Measurements from ENCODE around the gene RMC1.

Gene RMC1

DNA sequence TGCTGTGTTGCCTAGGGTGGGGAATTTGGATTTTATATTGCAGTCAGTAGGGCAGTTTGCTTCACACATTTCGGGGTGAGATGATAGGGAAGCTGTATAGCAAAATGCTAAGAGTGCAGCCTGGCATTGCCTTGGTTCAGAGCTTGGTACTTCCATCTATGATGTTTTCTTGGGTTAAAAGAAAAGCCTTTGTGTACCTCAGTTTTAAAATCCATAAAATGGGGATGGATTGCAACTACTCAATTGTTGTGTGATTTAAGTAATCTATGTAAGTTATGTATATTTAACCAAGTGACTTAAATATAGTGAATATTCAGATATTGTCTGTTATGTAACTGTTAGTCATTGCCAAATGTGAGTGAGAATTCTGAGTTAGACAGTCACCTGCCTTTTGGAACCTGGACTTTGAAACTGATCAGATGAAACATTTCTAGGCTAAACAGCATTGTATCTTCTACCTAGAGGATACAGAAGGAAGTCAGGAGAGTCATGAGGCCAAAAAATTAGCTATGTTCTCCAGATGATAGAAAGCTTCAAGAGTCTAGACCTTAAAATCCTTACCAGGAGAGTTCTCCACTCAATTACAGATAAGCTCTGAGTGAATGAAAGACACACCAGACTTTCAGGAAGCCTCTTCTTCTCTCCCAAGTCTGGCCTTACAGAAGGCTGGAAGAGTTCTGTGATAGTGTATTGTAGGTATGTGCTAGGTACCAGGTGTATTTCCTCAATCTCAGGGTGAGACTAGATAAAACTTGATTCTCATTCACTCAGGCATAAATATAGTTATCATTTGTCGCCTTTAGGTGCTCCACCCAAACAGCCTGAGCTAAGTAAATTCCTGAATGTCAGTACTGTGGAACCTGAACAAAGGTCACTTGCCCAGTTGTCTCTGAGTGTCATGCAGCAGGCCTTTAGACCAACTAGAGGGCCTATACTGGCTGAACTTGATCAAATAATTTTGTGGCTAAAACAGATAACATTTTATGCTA, 42.7 kb upstream of the RMC1 start:
- peaks cover 31% of the 10 kb centered on the region for H3K36me3 ChIP-seq (replicated peaks)
- H3K4me3 ChIP-seq (ENCODE audit: low read depth, low read length), result no peak overlapping the region
- H3K27ac ChIP-seq, result no peak overlapping the region
- no peak for DNase-seq
- no peaks in the 10 kb centered on the region for H3K27me3 ChIP-seq (replicated peaks)
- TF ChIP-seq, protein P1, sequence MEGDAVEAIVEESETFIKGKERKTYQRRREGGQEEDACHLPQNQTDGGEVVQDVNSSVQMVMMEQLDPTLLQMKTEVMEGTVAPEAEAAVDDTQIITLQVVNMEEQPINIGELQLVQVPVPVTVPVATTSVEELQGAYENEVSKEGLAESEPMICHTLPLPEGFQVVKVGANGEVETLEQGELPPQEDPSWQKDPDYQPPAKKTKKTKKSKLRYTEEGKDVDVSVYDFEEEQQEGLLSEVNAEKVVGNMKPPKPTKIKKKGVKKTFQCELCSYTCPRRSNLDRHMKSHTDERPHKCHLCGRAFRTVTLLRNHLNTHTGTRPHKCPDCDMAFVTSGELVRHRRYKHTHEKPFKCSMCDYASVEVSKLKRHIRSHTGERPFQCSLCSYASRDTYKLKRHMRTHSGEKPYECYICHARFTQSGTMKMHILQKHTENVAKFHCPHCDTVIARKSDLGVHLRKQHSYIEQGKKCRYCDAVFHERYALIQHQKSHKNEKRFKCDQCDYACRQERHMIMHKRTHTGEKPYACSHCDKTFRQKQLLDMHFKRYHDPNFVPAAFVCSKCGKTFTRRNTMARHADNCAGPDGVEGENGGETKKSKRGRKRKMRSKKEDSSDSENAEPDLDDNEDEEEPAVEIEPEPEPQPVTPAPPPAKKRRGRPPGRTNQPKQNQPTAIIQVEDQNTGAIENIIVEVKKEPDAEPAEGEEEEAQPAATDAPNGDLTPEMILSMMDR (IDR thresholded peaks at IDR 0.05; ENCODE audit: low read depth, low read length, missing control alignments), result no peak
- in situ Hi-C loops (cut with HindIII; ENCODE audit: low pct_ligation_motif_present, low sequenced_read_pairs), result no loop called here

DNA sequence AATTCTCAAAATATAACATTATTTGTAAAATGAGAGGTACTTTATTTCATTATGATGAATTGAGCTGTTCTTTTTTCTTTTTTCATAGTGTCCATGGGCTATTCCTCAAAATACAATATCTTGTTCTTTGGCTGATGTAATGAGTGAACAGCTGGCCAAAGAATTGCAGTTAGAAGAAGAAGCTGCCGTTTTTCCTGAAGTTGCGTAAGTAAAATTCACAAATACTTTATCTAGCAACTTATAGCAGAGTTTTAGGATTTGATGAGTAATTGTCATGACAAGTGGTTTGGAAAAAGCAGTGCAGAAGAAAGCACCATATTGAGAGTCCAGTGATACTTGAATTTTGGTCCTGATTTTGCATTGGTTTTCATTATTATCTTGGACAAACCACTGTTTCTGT, 40.4 kb upstream of the RMC1 start:
- in situ Hi-C loops (cut with HindIII; ENCODE audit: low pct_ligation_motif_present, low sequenced_read_pairs), result no loop called here
- H3K27ac ChIP-seq, result no peak overlapping the region
- H3K36me3 ChIP-seq (replicated peaks), result peaks cover 54% of the 10 kb centered on the region
- TF ChIP-seq, protein P1 (IDR thresholded peaks at IDR 0.05; ENCODE audit: low read depth, low read length, missing control alignments), result no peak
- DNase-seq, result no peak
- no peak overlapping the region for H3K4me3 ChIP-seq (ENCODE audit: low read depth, low read length)
- no peaks in the 10 kb centered on the region for H3K27me3 ChIP-seq (replicated peaks)

DNA sequence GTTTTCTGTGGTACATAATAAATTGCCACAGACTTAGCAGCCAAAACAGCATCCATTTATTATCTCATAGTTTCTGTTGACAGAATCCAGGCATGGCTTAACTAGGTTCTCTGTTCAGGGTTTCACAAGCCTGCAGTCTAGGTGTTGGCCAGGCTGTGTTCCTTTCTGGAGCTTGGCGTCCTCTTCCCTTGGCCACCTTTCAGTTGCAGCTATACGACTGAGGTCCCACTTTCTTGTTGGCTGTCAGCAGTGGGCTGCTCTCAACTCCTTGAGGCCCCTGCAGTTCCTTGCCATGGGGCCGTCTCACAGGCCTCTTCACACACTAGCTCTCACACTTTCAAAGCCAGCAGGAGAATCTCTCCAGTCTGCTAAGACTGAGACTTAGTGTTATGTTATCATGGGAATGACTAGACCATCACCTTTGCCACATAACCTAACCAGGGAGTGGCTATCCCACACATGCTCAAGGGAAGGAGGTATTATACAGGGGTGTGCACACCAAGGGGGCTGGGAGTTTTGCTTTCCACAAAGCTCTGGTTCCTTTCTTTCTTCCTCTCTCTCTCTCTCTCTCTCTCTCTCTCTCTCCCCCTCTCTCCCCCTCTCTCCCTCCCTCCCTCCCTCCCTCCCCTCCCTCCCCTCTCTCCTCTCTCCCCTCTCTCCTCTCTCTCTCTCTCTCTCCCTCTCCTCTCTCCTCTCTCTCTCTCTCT, 34.4 kb upstream of the RMC1 start:
- Histone ChIP-seq H3K4me3 (ENCODE audit: low read depth, low read length) (no peak overlapping the region), H3K27ac (no peak overlapping the region), H3K36me3 (replicated peaks) (peaks cover 75% of the 10 kb centered on the region), H3K27me3 (replicated peaks) (no peaks in the 10 kb centered on the region)
- in situ Hi-C loops (cut with HindIII; ENCODE audit: low pct_ligation_motif_present, low sequenced_read_pairs), result no loop called here
- DNase-seq, result no peak
- TF ChIP-seq, protein P1 (IDR thresholded peaks at IDR 0.05; ENCODE audit: low read depth, low read length, missing control alignments), result no peak

DNA sequence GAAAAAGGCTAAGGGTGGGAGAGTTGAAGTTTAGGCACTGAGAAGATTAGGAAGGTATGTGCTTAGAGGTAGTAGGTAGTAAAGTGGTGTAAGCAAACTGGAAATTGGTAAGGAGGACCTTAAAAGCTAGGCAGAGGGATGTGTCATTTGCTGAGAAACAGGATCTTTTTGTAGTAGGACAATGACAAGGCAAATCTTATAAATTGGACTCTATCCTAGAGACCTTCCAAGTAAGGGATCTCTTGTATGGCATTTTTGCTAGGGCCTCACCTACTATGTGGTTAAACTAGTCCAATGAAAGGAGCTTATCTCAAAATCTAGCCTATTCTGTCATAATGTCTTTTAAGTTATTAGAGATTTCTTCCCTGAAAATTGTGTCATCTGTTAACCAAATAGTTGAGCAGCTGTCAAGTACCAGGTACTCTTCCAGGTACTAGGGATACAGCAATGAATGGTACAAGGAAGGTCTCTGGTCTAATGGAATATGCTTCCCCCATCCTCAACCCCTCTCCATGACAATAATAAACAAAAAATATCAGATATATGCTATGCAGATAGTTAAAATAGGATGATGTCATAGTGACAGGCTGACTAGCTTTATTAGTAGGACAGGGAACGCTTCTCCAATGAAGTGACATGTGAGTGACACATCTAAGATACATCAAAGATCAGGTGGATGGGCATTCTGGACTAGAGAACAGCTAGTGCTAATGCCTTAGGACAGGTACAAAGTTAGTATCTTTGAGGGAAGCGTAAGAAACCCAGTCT, 32.5 kb upstream of the RMC1 start:
- Histone ChIP-seq H3K4me3 (ENCODE audit: low read depth, low read length) (no peak overlapping the region), H3K27ac (no peak overlapping the region), H3K36me3 (replicated peaks) (peaks cover 72% of the 10 kb centered on the region), H3K27me3 (replicated peaks) (no peaks in the 10 kb centered on the region)
- in situ Hi-C loops (cut with HindIII; ENCODE audit: low pct_ligation_motif_present, low sequenced_read_pairs), result no loop called here
- TF ChIP-seq, protein P1 (IDR thresholded peaks at IDR 0.05; ENCODE audit: low read depth, low read length, missing control alignments), result no peak
- DNase-seq, result no peak

DNA sequence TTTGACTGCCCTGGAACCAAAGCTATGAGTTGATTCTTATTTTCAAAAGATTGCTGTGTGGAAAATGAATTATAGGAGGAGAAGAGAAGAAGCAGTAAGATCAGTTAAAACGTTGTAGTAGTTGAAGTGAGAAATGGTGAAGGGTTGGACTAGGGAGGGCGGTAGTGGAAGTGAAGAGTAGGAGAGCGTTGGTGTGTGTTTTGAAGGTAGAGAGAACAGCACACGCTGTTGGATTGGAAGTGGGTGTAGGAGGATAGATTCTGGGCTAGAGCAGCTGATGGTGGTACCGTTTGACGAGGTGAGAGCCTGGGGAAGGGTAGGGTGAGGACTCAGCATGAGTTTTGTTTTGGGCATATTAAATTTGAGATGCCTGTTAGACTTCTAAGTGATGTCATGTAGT, 31.8 kb upstream of the RMC1 start:
- in situ Hi-C loops (cut with HindIII; ENCODE audit: low pct_ligation_motif_present, low sequenced_read_pairs), result no loop called here
- H3K27me3 ChIP-seq (replicated peaks), result no peaks in the 10 kb centered on the region
- peaks cover 72% of the 10 kb centered on the region for H3K36me3 ChIP-seq (replicated peaks)
- TF ChIP-seq, protein P1 (IDR thresholded peaks at IDR 0.05; ENCODE audit: low read depth, low read length, missing control alignments), result no peak
- no peak overlapping the region for H3K27ac ChIP-seq
- H3K4me3 ChIP-seq (ENCODE audit: low read depth, low read length), result no peak overlapping the region
- no peak for DNase-seq
